Coronary artery (tissue), 2 donors: Measurements from ENCODE around the gene TMEM14B.
"Not testable (repeated sequence)": the region's sequence is repeated elsewhere in the genome, so short reads cannot be mapped to it uniquely, and the experiment has no call there.

Experiments
- DNase-seq: peaks from one replicate; pipeline ENCODE4 v3.0.0-alpha.2; 2017; ENCODE audit warnings: low spot score
- H3K27ac ChIP-seq, 2 donors: fragments of 200-600 bp; sonication (generic); one replicate each; pipeline ENCODE4 v1.5.1; 2016 to 2019
- H3K4me3 ChIP-seq: fragments of 200-600 bp; sonication (generic); 2 replicates; pipeline ENCODE4 v1.5.1; 2016; ENCODE audit warnings: mild to moderate bottlenecking, moderate library complexity
- TF ChIP-seq, protein P1 (sequence below): fragments of 200-600 bp; sonication (generic); IDR thresholded peaks from one replicate; pipeline ENCODE4 v1.5.1; 2019; ENCODE audit warnings: antibody characterized with exemption

Gene TMEM14B

DNA sequence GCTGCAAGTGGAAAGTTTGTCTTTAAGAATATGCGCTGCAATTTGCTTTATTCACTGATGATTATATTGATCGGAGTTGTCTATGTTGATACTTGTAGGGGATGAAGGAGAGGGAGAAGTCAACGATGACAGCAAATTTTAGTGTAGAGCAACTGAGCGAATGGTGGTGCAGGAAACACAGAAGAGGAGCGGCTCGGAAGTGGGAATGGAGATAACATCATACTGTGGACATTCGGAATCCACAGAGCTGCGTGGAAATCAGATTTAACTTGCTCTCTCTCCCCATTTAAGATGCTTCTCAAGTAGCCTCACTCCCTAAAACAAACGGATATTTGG is 722 bp upstream of the TMEM14B start:
- TF ChIP-seq, protein P1, sequence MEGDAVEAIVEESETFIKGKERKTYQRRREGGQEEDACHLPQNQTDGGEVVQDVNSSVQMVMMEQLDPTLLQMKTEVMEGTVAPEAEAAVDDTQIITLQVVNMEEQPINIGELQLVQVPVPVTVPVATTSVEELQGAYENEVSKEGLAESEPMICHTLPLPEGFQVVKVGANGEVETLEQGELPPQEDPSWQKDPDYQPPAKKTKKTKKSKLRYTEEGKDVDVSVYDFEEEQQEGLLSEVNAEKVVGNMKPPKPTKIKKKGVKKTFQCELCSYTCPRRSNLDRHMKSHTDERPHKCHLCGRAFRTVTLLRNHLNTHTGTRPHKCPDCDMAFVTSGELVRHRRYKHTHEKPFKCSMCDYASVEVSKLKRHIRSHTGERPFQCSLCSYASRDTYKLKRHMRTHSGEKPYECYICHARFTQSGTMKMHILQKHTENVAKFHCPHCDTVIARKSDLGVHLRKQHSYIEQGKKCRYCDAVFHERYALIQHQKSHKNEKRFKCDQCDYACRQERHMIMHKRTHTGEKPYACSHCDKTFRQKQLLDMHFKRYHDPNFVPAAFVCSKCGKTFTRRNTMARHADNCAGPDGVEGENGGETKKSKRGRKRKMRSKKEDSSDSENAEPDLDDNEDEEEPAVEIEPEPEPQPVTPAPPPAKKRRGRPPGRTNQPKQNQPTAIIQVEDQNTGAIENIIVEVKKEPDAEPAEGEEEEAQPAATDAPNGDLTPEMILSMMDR, result no peak
- Histone ChIP-seq H3K4me3 (peak overlapping the region; percentile 86), H3K27ac (peak overlapping the region; percentile 47 to 79)
- DNase-seq, result no peak

DNA sequence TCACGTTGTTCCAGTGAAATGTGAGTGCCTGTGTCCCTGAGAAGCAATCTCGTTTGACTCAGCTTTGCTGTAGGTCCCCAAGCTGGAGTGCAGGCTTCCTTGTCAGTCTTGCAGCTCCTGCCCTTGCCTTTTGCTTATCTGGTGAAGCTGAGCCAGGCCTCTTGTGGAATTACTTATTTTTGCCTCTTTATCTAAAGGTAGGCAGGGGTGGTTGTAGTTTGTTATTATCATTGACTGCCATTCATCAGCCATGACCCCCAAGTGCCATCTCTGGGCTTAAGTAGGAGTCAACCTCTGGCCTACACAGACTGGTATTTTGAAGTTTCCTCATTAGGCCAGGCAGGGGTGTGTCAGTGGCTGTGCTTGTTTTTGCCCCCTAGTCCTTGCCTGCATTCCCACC is 2.1 kb downstream of the TMEM14B start:
- H3K27ac ChIP-seq, result no peak overlapping the region
- DNase-seq, result no peak
- TF ChIP-seq, protein P1, result no peak
- no peak overlapping the region for H3K4me3 ChIP-seq

DNA sequence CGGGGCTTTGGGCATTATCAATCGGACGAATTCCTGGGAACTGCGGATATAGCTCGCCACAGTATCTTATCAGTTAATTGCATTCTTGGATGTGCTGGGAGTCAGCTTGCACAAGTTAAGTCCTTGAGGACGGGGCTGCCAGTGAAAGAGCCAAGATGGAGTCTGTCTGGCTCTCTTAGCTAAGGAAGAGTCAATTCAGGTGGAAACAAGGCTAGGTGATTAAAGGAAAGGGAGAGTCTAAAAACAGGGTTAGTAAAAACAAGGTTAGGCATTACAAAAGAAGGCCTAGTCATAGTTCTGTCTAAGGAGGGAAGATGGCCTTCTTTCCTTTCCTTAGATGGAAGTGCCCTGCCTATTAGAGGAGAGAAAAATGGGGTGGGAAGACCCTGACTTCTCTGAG is 3.0 kb downstream of the TMEM14B start:
- not testable (repeated sequence) for H3K27ac ChIP-seq, H3K4me3 ChIP-seq, DNase-seq

DNA sequence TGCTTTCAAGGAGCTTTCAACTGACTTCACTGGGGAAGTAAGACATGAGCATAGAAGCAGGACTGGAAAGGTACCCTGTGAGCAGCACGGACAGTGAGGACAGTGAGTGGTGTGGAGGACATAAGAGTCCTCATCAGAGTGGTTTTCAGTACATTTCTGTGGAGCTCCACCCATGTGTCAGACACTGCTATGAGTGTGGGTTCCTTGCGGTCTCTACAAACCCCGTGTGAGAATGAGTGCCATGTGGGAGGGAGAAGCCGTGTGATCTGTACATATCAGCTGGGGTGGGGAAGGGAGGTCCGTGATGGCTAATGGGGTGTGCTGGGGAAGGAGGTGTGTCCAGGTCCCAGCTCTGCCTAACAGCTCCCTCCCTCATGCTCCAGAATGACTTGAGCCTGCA is 4.2 kb downstream of the TMEM14B start:
- not testable (repeated sequence) for H3K4me3 ChIP-seq, H3K27ac ChIP-seq, DNase-seq

DNA sequence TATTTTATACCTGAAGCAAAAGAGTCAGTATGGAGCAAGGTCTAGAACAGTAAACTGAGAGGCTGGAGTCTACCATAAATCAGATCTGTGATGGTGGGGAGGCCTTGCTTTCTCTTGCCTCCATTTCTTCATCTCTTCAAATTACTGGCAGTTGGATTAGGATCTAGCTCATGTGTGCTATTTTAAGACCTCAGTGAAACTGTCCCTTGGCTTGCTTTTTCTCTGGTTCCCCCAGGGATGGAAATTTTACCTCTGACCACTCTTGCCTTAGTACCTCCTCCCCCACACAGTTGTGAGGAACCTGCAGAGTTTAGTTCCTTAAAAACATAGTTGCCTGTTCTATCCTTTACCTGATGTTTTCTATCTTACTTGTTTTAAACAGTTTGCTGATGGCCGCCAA is 8.5 kb downstream of the TMEM14B start:
- TF ChIP-seq, protein P1, result no peak
- H3K27ac ChIP-seq, result no peak overlapping the region
- DNase-seq, result no peak
- H3K4me3 ChIP-seq, result no peak overlapping the region

DNA sequence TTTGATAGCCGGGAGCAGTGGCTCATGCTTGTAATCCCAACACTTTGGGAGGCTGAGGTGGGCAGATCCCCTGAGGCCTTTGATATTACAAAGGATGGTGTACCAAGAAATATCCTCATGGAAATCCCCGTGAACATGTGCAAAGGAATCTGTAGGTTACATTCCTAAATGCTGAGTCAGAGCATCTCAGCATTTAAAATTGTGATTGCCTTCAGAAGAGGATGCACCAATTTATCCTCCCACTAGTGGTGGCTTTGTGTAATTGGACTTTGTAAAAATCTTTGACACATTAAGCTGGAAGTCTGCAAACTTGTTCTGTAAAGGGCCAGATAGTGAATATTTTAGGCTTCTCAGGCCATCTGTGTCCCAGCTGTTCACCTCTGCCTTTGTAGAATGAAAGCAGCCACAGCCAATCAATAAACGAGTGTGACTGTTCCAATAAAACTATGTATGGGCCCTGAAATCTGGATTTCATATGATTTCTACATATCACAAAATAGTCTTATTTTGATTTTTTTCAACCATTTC is 11.8 kb downstream of the TMEM14B start:
- TF ChIP-seq, protein P1, result no peak
- no peak for DNase-seq
- Histone ChIP-seq H3K27ac (no peak overlapping the region), H3K4me3 (no peak overlapping the region)

DNA sequence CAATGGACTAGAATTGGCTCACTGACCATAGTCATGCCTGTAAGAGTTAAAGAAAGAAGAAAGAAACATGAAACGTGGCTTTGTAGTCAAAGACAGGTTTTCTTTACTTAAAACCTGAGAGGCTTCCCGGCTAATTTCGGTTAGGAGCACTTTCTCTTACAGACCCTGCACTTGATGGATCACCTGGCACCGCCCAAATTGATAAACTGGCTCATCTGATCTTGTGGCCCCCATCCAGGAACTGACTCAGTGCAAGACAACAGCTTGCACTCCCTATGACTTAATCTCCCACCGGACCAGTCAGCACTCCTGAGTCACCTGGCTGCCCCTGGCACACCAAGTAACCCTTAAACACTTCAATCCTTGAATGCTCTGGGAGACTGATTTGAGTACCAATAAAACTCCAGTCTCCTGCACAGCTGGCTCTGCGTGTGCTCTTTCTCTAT is 12.3 kb downstream of the TMEM14B start:
- H3K4me3 ChIP-seq, result no peak overlapping the region
- TF ChIP-seq, protein P1, result no peak
- H3K27ac ChIP-seq, result peak overlapping the region in 1 of 2 donors; percentile 12
- DNase-seq, result no peak

DNA sequence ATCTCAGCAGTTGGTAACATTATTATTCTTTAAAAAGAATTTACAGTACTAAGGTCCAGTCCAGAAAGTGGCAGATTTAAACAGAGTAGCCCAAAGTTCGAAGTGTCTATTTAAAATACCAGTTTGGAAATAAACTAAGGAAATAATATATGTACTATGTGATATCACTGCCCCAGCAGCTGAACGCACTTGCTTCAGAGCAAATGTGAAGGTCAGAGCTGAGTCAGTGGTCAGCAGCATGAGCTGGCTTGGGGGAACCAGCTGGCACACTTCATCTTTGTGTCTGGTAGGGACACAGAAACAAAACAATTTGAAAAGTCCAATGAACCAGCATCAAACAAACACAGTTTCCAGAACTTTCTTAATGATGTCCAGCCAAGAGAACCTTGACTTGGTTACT is 15.4 kb downstream of the TMEM14B start:
- no peak overlapping the region for H3K4me3 ChIP-seq
- H3K27ac ChIP-seq, result no peak overlapping the region
- no peak for DNase-seq
- TF ChIP-seq, protein P1, result no peak
